NCI-H1694 (cell line): ENCODE measurements around the gene CHKB.
"Not testable (repeated sequence)": the region's sequence is repeated elsewhere in the genome, so short reads cannot be mapped to it uniquely, and the experiment has no call there.

Experiments
- DNase-seq: peaks from one replicate; lab custom pipeline; 2025; lab: John Stamatoyannopoulos, UW

The CHKB gene, protein sequence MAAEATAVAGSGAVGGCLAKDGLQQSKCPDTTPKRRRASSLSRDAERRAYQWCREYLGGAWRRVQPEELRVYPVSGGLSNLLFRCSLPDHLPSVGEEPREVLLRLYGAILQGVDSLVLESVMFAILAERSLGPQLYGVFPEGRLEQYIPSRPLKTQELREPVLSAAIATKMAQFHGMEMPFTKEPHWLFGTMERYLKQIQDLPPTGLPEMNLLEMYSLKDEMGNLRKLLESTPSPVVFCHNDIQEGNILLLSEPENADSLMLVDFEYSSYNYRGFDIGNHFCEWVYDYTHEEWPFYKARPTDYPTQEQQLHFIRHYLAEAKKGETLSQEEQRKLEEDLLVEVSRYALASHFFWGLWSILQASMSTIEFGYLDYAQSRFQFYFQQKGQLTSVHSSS

GRCh38 chr22:50582493-50583293 lies at the start of gene CHKB:
CHKB (minus strand) TSS chr22:50582849; CDS start chr22:50582781, 68 bp downstream.
- DNase-seq = peak; percentile 92

DNA sequence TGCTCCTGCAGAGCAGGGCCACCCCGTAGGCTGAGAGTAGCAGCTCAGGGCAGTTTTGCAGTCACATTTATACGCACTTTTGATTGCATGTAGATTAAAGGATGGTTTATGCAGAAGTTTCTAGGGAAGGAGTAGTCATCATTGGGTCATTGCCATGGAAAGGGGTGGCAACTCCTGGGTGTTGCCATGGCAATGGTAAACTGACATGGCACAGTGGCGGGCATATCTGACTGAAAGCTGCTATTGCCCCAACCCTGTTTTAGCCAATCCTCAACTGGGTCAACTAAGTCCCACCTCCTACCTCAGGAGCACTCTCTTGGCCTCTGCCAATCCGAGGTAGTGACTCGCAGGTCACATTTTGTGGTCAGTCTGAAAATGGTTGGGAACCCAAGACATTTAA lies 47.7 kb upstream of the CHKB start:
- no peak for DNase-seq

GRCh38 chr22:50628543-50629134 lies 46.0 kb upstream of the CHKB start:
- DNase-seq = no peak

- peak; percentile 24 for DNase-seq
These were observed 45.2 kb upstream of the CHKB start, which contains the start of gene ARSA for GRCh38 chr22:50627642-50628542. ARSA (minus strand) TSS chr22:50628152; CDS start chr22:50627779, 373 bp downstream.

DNA sequence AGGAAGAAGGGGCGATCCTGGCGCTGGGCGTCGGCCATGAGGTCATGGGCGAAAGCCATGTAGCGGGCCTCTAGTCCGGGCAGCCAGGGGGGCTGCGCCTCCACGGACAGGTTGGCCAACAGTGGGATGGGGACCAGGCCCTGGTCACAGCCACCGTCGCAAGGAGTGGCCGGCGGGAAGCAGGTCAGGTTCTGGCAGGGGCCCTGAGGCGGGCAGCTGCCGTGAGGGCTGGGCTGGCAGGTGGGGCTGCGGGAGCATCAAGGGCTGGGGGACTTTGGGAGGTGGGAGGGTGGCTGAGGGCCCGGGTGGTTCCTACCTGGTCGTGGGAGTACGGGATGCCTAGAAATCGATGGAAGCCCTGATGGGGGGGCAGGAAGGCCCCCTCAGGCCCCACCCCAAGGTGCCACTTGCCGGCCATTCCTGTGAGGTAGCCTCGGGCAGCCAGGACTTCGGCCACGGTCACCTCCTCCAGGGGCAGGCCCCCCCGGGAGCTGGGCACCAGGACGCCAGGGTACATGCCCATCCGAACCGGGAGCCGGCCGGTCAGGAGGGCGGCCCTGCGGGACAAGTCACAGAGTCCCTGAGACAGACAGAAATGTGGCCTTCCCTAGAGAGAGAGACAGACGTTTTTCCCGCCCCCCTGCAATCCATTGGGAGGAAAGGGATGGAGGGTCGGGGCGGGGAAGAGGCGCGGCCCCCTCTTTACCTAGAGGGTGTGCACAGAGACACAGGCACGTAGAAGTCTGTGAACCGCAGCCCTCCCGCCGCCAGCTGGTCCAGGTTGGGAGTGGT lies 44.4 kb upstream of the CHKB start:
- DNase-seq = no peak

GRCh38 chr22:50626314-50626849 lies 43.7 kb upstream of the CHKB start:
- DNase-seq = no peak

- DNase-seq = no peak
These were observed 43.1 kb upstream of the CHKB start for GRCh38 chr22:50625568-50626313.

GRCh38 chr22:50625131-50625567 lies 42.5 kb upstream of the CHKB start:
- no peak for DNase-seq

DNA sequence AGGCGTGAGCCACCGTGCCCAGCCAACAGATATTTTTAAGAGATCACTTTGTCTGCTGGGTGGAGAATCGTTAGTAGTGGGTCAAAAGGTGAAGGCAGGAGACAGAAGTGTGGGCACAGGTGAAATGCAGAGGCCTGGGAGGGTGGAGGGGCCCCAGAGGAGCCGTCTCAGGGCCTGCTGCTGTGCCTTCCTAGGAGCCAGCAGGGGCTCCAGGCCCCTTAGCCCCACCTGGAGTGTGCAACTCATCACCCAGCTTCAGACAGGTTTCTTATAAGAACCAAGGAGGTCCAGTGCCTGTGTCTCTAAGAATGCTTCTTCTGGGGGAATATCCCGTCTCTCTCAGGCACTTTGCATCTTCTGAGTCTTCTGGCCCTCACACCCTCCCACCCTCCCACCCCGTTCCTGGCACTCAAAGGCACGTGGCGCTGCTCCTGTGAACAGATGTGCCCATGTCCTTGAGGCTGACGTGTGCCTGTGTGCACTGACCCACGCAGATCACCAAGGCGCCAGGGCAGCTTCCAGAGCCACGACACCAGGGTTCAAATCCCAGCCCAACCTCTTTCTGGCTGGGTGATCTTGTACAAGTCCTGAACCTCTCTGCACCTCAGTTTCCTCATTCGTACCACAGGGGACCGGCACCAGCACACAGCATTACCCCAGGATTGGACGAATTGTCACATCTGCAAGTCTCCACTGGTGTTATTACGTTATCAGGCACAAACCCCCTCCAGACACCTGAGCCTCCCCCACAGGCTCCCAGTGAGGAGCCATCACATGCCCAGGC lies 41.9 kb upstream of the CHKB start:
- DNase-seq = no peak

DNA sequence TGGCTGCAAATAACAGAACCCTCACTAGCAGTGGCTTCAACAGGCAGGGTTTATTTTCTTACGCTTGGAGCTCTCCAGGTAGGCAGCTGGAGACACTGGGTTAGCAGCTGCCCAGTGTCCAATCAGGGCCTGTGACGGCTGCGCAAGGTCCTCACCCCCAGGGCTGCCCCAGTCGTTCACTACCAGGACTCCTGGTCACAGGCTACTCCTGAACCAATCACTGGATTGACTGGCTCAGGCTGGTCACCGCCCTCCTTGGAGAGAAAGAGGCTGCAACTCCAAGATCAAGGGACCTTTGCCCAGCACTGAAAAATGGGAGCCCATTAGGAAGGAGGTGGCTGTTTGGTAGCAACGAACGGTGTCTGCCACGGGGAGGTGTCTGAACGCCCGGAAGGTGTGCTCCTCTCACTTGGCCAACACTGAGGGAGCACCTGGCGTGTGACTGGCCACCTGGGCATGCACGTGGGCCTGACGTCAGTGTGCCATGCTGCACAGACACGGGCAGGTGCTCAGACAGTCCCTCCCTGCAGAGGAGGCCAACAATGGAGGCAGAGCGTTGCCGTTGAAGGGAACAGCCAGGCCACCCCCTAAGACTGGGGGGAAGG lies 40.2 kb upstream of the CHKB start:
- DNase-seq = no peak

DNA sequence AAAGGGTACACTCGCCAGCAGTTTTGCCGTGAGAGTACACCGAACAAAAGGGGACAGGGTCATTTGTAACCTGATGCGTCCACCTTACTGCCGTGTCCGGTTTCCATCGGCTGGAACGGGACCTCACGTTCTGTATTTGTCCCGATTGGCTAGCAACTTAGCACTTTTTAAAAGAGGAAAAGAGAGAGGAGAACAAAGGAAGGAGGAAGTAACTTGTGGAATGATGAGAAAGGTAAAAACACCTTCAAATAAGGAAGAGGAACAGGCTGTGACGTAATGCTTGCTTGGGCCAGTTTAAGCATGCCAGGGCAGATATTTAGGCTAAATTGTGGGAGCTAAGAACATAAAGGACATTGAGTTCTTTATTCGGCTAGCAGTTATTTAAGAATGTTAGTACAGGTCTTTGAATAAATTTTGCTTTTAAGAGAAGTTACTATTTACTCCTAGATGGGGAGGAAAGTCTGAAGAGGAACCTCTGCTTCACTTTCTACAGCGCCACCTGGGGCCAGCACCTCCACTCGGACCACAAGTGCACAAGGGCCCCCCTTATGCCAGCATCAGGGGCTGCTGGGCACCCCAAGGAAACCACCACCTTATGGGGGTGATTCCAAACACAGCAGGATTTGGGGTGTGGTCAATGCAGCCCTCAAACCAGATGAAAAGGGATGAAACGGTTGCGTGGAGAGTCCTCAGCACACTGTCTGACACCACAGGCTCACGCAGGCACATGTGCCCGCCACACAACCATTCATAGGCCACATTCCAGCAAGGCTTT lies 39.5 kb upstream of the CHKB start:
- DNase-seq = no peak

DNA sequence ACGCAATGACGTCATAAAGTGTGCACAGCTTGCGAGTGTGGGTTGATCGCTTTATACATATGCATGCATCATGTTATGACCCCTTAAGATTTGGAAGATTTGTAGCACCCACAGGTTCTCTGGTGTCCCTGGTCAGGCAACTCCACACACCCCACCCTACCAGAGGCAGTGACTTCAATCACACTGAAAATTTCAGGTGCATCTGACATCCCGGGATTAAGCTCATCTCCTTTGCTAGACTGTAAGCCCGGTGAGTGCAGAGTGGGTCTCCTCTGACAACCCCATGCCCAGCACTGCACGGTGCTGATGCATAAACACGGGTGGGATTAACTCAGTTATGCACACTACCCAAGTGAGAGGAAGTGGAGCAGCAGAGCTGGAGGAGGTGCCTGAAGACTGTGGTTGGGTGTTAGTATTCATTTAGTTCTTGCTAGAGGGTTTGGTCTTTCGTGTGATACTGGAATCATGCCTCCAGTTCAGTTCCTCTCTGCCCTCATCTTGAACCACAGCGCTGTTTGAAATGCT lies 38.8 kb upstream of the CHKB start:
- no peak for DNase-seq

DNA sequence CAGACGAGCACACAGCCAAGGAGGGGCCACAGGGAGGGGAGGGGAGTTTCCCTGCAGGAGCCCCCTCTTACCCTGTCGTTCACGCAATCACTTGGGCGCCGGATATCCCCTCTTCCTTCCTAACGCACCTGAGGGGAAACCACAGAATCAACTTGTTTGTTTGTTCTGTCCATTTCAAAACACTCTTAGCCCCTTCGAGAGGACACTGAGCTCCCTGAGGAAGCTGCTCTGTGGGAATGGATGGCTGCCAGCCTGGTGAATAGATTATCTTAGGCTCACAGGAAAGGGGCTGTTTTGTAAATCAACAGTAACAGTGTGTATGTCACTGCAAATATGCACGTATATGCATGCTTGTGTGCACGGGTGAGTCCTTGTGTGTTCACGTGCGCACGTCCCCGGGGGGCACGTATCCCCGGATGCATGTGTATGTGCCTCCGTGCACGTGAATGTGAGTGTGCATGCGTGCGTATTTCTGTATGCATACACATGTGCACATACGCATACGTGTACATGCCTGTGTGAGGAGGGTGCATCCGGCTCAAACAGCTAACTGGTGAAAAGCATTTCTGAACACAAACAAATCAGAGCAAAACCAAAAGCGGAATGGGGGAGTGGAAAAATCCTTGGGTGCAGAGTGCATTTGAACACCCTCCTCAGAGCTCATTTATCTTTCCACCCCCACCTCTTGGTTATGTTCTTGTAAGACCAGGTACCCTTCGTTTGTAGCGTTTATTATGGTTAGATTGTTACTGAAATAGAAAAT lies 38.1 kb upstream of the CHKB start:
- DNase-seq = no peak

DNA sequence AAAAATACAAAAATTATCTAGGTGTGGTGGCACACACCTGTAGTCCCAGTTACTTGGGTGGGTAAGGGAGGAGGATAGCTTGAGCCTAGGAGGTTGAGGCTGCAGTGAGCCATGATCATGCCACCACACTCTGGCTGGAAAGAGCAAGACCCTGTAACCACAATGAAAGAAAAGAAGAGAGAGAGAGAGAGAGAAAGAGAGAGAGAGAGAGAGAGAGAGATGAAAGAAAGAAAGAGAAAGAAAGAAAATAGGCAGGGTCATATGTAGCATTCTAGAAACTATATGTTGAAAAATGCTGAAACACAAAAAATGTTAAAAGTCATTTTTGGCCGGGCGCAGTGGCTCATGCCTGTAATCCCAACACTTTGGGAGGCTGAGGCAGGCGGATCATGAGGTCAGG lies 31.6 kb upstream of the CHKB start:
- DNase-seq = not testable (repeated sequence)

- peak; percentile 19 for DNase-seq
These were observed 30.8 kb upstream of the CHKB start for GRCh38 chr22:50613291-50613981.
